HG02759 (cell line): ENCODE data around the gene ING1.
"Not testable (repeated sequence)": the region's sequence is repeated elsewhere in the genome, so short reads cannot be mapped to it uniquely, and the experiment has no call there.

Source experiments
- ATAC-seq: cut with Tn5 transposase; IDR thresholded peaks from one replicate; pipeline ENCODE4 v1.9.1; 2021; ENCODE audit warnings: mild to moderate bottlenecking, moderate library complexity; ENCODE audit not compliant: unreplicated experiment

The ING1 gene, protein sequence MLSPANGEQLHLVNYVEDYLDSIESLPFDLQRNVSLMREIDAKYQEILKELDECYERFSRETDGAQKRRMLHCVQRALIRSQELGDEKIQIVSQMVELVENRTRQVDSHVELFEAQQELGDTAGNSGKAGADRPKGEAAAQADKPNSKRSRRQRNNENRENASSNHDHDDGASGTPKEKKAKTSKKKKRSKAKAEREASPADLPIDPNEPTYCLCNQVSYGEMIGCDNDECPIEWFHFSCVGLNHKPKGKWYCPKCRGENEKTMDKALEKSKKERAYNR

DNA sequence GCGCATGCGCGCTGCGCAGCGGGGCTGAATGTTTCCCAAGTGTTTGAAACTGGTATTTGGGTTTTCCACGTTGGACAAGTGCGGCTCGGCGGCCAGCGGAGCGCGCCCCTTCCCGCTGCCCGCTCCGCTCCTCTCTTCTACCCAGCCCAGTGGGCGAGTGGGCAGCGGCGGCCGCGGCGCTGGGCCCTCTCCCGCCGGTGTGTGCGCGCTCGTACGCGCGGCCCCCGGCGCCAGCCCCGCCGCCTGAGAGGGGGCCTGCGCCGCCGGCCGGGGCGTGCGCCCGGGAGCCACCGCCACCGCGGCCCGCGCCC, at the start of gene ING1:
ING1 (plus strand) TSS at position 59 of the 311 bp plus-strand sequence. CDS start 450 bp downstream, outside the sequence.
- ATAC-seq, result no peak

DNA sequence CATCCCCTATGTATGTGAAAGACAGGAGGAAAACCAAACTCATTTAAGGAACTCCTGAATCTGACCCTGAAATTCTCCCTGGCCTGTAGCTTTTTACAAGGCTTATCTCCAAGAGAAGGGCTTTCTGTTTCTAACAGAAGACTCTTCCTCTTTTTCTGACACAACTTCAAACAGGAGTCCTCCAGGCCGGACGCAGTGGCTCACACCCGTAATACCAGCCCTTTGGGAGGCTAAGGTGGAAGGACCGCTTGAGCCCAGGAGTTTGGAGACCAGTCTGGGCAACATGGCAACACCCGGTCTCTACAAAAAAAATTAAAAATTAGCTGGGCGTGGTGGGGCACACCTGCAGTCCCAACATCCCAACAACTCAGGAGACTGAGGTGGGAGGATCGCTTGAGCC, 49.5 kb upstream of the ING1 start:
- no peak for ATAC-seq

DNA sequence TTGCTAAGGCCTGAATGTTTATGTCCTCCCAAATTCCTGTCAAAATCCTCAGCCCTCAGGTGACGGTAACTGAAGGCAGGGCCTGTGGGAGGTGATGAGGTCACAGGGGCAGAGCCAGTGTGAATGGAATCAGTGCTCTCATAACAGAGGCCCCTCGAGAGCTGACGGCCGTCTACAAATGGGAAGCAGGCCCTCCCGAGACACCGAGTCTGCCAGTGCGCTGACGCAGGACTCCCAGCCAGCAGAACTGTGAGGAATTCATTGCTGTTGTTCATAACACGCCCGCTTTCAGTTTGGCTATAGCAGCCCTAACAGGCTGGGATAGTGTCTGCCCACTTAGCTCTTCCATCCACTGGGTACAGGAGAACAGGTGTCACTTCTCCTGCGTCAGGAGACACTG, 48.8 kb upstream of the ING1 start:
- no peak for ATAC-seq

DNA sequence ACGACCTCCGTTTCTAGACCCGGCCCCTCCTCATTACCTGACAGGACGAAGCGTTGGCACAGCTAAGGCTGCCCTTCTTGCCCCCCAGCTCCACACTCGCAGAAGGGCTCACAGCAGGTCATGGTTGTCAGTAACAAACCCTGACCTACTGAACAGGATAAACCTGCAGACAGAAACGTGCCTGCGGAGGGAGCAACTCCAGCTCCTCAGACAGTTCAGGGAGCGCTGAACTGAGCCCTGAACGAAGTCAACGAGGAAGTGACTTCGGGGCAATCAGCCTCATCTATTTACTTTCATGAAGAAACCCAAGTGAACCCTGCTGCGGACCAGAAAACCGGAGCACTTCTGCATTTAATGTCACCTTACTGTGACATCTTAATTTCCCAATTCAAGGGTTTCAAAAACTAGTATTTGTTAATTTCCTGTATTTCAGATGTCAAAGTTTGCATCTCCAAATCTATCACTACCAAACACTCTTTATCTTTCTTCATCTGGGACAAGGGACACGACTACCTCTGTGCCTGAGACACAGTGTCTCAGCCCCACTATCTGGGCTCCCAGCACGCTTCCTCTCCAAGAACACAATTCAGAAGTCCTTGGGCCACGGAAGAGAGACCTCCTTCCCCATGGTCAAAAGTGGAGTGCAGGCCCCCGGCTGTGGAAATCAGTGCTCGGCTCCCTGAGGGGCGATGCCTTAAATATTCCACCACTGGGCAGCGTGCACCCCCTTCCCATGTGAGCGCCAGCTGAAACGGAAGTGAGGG, 47.8 kb upstream of the ING1 start:
- no peak for ATAC-seq

DNA sequence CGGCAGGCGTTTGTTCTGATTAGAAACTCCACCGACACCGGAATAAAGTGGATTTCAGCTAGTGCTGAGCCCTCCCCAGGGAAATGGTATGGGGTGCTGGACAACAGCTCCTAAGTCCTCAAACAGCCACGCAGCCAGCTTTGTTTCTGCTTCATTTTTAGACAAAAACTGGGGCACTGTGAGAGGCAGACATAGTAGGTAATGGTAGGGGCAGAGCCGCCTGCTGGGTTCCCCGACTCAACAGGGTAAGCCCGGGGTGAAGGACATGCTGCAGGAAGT, 47.3 kb upstream of the ING1 start:
- ATAC-seq, result no peak

DNA sequence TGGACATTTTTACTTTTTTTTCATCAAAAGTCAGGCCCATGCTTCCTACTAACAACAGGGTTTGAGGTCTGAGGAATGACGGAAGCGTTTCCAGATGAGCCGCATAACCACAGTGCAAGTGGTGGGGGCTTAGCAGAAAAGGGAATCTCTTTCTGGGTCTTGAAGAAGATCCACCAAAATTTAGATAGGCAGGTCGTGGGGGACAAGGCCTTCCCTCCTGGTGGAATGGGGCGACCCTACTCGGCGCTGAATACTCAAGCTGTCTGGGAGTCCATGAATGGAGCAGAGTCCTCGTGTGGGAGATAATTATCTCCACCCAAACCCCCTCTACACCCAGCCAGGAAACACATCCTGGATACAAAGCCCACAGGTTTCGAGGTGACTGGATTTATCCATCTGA, 44.5 kb upstream of the ING1 start:
- ATAC-seq, result no peak

DNA sequence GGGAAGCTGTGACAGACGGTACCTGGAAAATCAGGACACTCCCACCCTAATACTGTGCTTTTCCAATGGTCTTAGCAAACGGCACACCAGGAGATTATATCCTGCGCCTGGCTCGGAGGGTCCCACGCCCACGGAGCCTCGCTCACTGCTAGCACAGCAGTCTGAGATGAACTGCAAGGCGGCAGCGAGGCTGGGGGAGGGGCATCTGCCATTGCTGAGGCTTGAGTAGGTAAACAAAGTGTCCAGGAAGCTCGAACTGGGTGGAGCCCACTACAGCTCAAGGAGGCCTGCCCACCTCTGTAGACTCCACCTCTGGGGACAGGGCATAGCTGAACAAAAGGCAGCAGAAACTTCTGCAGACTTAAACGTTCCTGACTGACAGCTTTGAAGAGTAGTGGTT, 43.7 kb upstream of the ING1 start:
- not testable (repeated sequence) for ATAC-seq

DNA sequence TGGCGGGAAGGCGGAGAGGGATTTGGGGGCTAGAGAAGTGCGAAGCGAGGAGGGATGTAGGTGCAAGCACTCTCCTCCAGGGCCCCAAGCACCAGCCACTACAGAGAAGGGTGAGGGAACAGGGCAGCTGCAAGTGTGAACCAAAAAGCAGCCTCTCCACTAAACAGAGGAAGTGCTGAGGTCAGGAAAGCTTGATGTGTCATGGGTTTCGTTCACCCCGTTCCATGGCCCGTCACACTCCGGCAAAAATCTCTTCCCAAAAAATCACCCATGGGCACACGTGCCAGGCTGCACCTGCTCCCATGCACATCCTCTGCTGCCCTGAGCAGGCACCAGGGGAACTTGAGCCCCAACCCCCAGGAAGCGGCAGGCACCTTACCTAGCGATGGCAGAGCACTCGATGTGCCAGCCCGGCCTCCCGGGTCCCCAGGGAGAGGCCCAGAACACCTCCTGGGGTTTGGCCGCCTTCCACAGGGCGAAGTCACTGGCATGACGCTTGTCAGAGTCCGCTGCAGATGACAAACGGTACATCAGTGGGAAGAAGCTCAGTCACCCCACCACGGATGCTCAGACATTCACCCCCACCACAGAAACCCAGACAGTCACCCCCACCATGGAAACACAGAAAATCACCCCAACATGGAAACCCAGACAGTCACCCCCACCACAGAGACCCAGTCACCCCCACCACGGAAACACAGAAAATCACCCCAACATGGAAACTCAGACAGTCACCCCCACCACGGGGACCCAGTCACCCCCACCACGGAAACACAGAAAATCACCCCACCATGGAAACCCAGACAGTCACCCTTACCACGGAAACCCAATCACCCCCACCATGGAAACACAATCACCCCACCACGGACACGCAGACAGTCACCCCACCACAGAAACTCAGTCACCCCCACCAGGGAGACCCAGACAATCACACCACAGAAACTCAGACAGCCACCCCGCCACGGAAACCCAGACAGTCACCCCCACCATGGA, 36.6 kb upstream of the ING1 start:
- ATAC-seq, result peak; percentile 72

DNA sequence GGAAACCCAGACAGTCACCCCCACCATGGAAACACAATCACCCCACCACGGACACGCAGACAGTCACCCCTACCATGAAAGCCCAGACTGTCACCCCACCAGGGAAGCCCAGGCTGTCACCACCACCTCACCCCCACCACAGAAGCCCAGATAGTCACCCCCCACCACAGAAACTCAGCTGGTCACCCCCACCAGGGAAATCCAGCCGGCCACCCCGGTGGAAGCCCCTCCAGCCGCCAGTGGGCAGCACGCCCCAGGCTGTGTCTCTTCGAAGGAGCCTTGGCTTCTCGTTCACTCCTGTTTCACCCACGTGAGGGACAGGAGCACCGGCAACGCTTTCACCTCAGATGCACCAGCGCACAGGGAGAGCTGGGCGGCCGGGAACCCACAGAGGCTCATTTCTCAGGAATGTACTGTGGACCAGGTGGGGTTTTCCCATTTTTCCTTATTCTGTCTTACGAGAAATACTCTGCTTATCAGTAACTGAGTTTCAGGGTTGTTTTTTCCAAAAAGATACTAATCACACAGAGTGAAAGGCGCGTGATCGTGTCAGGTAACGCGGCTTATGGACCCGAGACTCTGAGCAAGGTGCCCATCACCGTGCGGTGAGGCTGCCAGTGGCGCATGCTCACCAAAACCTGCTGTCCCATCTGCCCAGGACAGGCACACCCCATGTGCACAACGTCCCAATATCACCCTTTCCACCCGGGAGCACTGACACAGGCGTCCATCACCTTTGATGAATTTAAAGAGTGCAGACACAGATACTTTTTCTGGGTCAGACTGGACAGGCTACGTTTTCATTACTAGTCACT, 35.6 kb upstream of the ING1 start:
- no peak for ATAC-seq

DNA sequence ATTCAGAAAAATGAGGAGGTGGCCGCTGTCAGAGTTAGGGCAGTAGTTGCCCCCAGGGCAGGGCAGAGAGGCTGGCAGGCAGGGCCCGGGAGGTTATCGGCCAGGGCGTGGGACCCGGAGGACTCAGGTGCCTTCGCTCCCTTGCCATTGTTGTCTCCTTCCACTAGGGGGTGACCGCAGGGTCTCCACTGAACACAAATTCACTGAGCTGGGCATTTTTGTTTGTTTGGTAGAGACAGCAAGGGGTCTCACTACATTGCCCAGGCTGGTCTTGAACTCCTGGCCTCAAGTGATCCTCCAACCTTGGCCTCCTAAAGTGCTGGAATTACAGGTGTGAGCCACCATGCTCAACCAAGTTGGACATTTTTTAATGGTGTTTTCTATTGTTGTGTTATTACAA, 32.6 kb upstream of the ING1 start:
- no peak for ATAC-seq

DNA sequence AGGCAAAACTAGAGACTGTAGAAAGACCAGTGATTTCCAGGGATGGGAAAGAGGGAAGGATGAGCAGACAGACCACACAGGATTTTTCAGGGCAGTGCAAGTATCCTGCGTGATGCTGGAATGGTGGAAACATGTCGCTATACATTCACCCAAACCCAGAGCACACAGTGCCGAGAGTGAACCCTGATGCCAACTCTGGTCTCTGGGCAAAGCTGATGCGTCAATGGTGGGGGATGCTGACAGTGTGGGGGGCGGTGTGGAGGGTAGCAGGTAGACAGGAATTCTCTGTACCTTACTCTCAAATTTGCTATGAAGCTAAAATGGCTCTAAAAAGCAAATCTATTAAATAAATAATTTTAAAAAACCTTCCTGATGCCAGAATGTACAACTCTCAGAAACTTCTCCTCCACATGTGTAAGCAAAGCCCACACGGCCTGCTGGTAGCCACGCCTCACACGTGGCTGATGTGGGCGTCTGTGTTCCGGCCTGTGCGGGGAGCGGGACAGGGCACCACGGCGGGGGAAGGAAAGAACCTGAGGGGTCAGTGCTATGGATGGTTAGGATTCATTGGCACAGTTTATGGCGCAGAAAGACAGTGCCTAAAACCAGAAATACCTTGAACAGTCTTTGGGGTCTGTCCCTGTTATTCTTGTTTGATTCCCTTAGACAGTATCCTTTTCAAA, 31.5 kb upstream of the ING1 start:
- ATAC-seq, result no peak

DNA sequence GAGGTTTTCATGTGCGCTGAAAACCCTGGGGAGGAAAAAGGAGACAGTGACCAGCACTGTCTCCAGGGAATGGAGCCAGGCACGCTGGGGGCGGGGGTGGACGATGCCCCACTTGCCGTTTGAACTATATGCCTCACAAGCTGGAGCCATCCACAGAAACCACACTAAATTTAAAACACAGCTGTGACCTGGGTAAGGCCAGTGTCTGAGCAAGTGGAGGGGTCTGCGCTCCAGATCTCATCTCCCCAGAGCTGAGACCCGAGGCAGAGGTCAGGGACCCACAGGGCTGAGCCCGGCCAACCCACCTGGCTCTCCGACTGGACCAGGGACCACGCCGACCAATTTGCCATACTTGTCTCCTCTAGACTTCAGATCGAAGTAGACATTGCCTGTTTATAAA, 30.8 kb upstream of the ING1 start:
- no peak for ATAC-seq

DNA sequence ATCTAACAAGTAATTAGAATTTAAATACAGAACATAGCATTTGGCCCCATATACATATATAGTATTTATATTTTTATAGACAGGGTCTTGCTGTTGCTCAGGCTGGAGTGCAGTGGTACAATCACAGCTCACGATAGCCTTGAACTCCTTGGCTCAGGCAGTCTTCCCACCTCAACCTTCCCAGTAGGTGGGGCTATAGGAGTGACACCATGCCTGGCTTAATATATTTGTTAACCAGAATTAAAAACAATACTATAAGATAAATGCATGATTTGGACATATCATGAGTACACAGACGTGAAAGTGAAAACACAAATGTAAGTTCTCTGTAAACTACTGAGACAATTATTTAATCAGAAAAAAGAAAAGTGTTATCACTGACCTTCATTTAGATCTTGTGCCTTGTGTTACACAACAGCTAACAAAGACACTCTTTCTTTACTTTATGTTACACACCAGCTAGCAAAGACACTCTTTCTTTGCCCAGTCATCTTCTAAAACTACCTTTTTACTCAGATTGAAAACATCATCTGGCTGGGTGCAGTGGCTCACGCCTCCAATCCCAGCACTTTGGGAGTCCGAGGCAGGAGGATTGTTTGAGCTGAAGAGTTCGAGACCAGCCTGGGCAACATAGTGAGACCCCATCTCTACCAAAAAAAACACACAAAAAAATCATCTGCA, 30.2 kb upstream of the ING1 start:
- no peak for ATAC-seq

DNA sequence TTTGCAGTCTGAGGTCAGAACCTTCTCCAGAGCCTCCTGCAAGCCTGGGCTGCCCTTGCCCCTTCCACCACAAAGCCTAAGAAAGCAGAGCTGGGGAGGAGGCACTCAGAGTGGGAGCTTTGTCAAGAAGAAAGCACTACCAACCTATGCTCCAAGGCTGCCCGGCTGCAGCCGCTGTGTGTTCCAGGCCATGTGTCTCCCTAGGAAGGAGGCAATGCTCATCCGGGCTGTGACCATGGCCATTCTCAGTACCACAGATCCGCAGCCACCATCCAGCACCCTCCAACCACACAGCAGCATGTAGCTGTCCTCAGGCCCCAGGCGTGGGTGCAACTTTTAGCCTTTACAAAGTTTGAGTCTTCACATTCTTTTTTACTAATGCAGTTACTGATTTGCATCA, 29.6 kb upstream of the ING1 start:
- ATAC-seq, result no peak

DNA sequence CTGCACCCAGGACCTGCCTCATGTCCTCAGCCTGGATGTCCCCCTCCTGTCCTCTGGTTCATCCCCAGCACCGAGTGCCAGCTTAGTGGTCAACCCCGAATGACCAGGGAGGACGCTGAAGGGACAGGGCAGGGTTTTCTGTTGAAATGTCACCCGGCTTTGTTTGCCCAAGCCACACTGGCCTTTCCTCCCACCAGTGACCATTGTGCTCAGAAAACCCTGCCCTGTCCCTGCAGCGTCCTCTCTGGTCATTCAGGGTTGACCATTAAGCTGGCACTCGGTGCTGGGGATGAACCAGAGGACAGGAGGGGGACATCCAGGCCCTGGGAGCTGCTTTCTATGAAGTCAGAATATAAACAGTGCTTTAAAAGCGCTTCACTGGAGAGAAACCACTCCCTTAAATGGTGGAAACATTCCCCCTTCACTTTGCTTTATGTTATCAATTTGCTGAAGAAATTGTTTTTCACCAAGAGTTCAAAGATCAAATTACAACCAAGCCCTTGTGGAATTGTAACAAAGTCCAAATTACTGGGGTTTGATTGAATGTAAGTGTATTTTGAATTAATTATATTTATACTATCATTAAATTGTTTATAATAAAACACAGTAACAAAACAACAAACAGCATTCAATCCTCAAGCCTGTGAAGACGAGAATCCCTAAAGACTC, 29.0 kb upstream of the ING1 start:
- ATAC-seq, result no peak

DNA sequence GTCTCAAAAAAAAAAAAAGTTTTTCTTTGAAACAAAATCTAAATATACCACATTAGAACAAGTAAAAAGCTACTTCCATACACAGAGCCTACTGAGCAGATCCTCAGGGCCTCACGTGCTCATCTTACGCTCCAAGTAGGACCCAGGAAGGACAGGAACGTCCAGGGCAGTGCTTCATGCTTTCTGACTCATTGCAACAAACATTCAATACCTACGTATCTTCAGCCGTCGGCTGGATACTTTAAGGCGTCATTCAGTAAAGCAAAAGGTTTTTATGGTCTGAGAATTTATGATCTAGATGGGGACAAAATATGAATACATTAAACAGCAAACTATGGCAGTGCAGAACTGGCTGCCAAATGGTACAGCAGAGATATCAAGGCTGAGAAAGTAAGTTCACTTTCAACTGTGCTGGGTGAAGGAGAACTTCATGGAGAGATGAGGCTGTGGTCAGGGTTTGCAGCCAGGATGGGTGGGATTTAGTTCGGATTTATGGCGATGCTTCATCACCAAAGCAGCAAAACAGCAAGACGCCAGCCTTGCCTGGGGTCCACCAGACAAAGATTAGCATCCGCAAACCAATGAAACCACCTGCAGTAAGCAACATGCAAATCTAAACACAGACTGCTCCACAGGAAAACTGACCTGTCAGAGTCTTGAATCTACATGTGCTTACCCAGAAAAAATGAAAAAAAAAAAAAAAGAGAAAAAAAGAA, 28.0 kb upstream of the ING1 start:
- no peak for ATAC-seq

DNA sequence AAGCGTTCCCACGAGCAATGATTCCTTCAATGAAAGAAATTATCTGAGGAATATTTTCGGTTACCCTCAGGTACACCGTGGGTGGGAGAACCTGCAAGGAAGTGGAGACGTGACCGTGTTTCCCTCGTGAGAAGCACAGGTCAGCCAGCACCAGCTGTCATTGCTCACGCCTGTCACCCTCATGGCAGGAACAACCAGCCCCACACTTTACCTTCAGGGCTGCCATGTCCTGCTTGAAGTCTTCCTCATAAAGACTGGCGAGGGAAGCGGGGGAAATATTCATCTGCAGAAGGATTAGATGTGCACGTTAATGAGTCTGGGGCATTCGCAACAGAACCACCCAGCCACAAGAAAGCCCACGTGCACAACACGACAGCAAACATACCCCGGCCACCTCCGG, 25.8 kb upstream of the ING1 start:
- no peak for ATAC-seq

DNA sequence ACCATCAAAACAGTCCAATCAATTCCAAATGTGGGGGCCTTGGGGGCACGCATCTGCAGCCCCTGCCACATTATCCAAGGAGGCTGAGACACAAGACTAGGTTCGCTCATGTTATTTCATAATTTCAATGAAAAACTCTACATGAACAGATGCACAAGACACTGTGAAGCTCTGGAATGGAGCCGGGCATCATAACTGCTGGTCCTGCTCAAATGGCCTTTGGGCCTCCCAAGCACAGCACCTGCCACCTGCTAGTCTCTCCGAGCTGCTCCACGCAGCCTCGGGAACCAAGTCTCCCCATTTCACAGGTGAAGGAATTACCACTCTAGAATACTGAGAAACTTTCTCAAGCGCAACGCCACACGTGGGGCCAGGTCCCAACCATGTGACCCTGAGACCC, 24.5 kb upstream of the ING1 start:
- ATAC-seq, result no peak

DNA sequence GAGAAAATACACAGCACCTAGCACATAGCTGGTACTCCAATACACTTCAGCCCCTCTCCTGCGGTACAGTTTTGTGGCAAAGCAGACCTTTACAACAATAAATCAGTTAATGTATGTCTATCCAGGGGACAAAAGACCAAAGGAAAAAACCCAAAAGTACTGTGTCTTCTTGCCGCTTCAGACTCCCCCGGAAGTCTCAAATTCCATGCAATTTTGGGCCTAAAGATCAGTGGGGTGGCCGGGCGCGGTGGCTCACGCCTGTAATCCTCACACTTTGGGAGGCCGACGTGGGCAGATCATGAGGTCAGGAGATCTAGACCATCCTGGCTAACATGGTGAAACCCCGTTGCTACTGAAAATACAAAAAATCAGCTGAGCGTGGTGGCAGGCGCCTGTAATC, 23.8 kb upstream of the ING1 start:
- ATAC-seq, result no peak
